Right atrium auricular region (tissue), 2 donors: ENCODE measurements around the gene SUSD4. TPM values are rescaled to one million over a fixed set of nuclear protein-coding genes. Genes with fewer than 3 reads are reported as not detected.

Experiments
- DNase-seq: peaks from one replicate; pipeline ENCODE4 v3.0.0-alpha.2; 2019; ENCODE audit warnings: low spot score
- H3K27ac ChIP-seq, 2 donors: fragments of 200-600 bp; sonication (generic); 1 replicate in 1 of 2; 2 replicates in 1 of 2; pipeline ENCODE4 v1.5.1; 2016 to 2019
- H3K27me3 ChIP-seq, 2 donors: fragments of 200-600 bp; sonication (generic); one replicate each; pipeline versions ENCODE4 v1.5.1 to v1.6.0; 2017 to 2019
- H3K36me3 ChIP-seq: fragments of 200-600 bp; sonication (generic); one replicate; pipeline ENCODE4 v1.5.1; 2016
- H3K4me1 ChIP-seq, 2 donors: fragments of 200-600 bp; sonication (generic); one replicate each; pipeline versions ENCODE4 v1.5.1 to v1.6.0; 2017 to 2019
- H3K4me3 ChIP-seq, 2 donors: fragments of 200-600 bp; sonication (generic); 1 replicate in 1 of 2; 2 replicates in 1 of 2; pipeline ENCODE4 v1.5.1; 2017 to 2019; ENCODE audit warnings: mild to moderate bottlenecking in 1 of 2, moderate library complexity in 1 of 2
- H3K9me3 ChIP-seq, 2 donors: fragments of 200-600 bp; sonication (generic); one replicate each; pipeline ENCODE4 v1.5.1; 2019
- CTCF ChIP-seq, 2 donors: fragments of 200-600 bp; sonication (generic); IDR thresholded peaks; one replicate each; pipeline ENCODE4 v1.5.1; 2019; ENCODE audit warnings: antibody characterized with exemption in 2 of 2
- total RNA-seq, 2 donors: library from RNA; depleted of rRNA; stranded (reverse); fragments of >200 nt; gene quantifications; one replicate each; pipeline ENCODE4 v1.1.0, GENCODE V29; 2016

SUSD4 gene
- total RNA-seq, 2 donors from 2014 or later = 8.9 to 17.7 TPM

GRCh38 chr1:223264529-223264928, 99.4 kb downstream of the SUSD4 start:
- no peaks in the 10 kb centered on the region for H3K36me3 ChIP-seq
- H3K27ac ChIP-seq = no peak overlapping the region
- DNase-seq = no peak
- H3K4me3 ChIP-seq = no peak overlapping the region
- no peaks in the 10 kb centered on the region for H3K9me3 ChIP-seq
- TF ChIP-seq CTCF (IDR thresholded peaks at IDR 0.05) = no peak
- no peaks in the 10 kb centered on the region for H3K27me3 ChIP-seq
- H3K4me1 ChIP-seq = no peaks in the 10 kb centered on the region

- Histone ChIP-seq H3K9me3 (no peaks in the 10 kb centered on the region), H3K4me1 (no peaks in the 10 kb centered on the region), H3K36me3 (no peaks in the 10 kb centered on the region), H3K27ac (no peak overlapping the region), H3K27me3 (no peaks in the 10 kb centered on the region), H3K4me3 (no peak overlapping the region)
- DNase-seq = no peak
- no peak for TF ChIP-seq CTCF (IDR thresholded peaks at IDR 0.05)
These were observed 102.1 kb downstream of the SUSD4 start for GRCh38 chr1:223261914-223262313.

GRCh38 chr1:223260712-223261111, 103.3 kb downstream of the SUSD4 start:
- no peak for DNase-seq
- TF ChIP-seq CTCF (IDR thresholded peaks at IDR 0.05) = no peak
- Histone ChIP-seq H3K27me3 (no peaks in the 10 kb centered on the region), H3K27ac (no peak overlapping the region), H3K36me3 (no peaks in the 10 kb centered on the region), H3K4me3 (no peak overlapping the region), H3K4me1 (no peaks in the 10 kb centered on the region), H3K9me3 (no peaks in the 10 kb centered on the region)

GRCh38 chr1:223259462-223259861, 104.5 kb downstream of the SUSD4 start:
- H3K4me3 ChIP-seq = no peak overlapping the region
- no peaks in the 10 kb centered on the region for H3K36me3 ChIP-seq
- H3K27me3 ChIP-seq = no peaks in the 10 kb centered on the region
- DNase-seq = no peak
- no peak for TF ChIP-seq CTCF (IDR thresholded peaks at IDR 0.05)
- H3K4me1 ChIP-seq = no peaks in the 10 kb centered on the region
- H3K9me3 ChIP-seq = no peaks in the 10 kb centered on the region
- no peak overlapping the region for H3K27ac ChIP-seq

DNA sequence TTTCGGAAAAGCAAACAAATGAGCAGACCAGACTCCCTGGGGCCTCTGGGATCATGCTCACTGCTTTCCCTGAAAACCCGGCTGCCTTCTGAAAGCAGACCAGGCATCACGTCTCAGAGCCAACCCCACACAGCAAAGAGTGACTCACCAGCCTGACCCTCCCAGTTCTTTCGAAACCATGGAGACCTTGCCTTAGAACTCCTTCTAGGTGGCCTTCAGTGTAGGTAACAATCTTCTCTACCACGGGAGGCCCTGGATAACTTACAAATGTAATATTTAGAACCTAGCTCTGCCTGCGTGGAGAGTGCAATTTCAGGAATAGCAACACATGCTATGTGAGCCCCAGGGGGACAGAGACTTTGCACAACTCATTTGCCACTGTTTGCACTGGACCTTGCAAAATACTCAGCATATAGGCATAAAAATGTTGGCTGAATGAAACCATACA, 105.2 kb downstream of the SUSD4 start:
- Histone ChIP-seq H3K4me1 (no peaks in the 10 kb centered on the region), H3K27ac (no peak overlapping the region), H3K36me3 (no peaks in the 10 kb centered on the region), H3K9me3 (no peaks in the 10 kb centered on the region), H3K4me3 (no peak overlapping the region), H3K27me3 (no peaks in the 10 kb centered on the region)
- DNase-seq = no peak
- TF ChIP-seq CTCF (IDR thresholded peaks at IDR 0.05) = no peak

DNA sequence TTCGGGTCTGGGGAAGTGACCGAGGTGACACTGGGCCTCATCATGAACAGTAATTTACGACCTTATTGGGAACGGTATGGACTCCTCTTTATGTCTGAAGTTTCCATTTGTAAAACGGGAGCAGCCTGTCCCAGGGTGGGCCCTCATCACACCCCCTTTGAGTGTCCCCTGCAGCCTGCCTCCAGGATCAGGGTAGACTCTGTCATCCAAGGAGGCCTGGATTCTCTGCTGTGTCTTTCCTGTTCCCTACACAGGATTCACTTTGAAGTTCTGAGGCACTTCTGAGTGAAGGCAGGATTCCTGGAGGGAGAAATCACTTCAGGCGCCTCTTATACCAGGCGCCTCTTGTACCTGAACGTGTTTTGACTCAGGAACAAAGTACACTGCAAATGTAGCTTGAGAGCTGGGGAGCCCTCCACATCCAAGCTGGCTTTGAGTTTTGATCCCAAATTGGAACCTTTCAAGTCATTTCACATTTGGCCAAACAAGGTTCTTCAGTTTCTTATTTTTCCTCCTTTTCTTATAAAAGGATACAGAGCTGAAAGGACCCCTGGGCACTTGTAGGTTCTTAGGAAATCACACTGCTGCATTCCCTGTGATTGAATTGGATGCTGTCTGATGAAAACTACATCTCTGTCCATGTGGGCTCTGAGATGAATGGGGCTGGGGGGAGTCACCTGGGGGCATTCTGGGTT, 106.0 kb downstream of the SUSD4 start:
- Histone ChIP-seq H3K27ac (no peak overlapping the region), H3K4me1 (no peaks in the 10 kb centered on the region)
- no peak for TF ChIP-seq CTCF (IDR thresholded peaks at IDR 0.05)

More for the DNA sequence above, 106.0 kb downstream of the SUSD4 start:
- DNase-seq = no peak
- Histone ChIP-seq H3K4me3 (no peak overlapping the region), H3K9me3 (no peaks in the 10 kb centered on the region), H3K36me3 (no peaks in the 10 kb centered on the region), H3K27me3 (no peaks in the 10 kb centered on the region)
